Measurements from ENCODE around the gene OSBPL8.
A peak's percentile ranks its signal among the peaks of the same experiment; 100 is the strongest.
"Not testable (repeated sequence)": the region's sequence is repeated elsewhere in the genome, so short reads cannot be mapped to it uniquely, and the experiment has no call there.

Gene OSBPL8

GRCh38 chr12:76529226-76529918 is 30.2 kb downstream of the OSBPL8 start:
- DNase-seq (no peak), ATAC-seq (no peak)

- DNase-seq: no peak
- no peak for ATAC-seq
These were observed 36.2 kb downstream of the OSBPL8 start for GRCh38 chr12:76523408-76523807.

GRCh38 chr12:76520348-76520747 is 39.2 kb downstream of the OSBPL8 start:
- DNase-seq (no peak), ATAC-seq (no peak)

GRCh38 chr12:76519538-76519937 is 40.0 kb downstream of the OSBPL8 start:
- peak; percentile 13 for DNase-seq
- ATAC-seq: peak; percentile 84

- DNase-seq: no peak
- no peak for ATAC-seq
These were observed 40.9 kb downstream of the OSBPL8 start for GRCh38 chr12:76518699-76519098.

- DNase-seq: no peak
- ATAC-seq: no peak
These were observed 44.3 kb downstream of the OSBPL8 start for GRCh38 chr12:76515271-76515670.

GRCh38 chr12:76511116-76511716 is 48.4 kb downstream of the OSBPL8 start:
- peak; percentile 43 for ATAC-seq

GRCh38 chr12:76508128-76508980 is 51.2 kb downstream of the OSBPL8 start:
- no peak for ATAC-seq
- no peak for DNase-seq

More at GRCh38 chr12:76511116-76511716, 48.4 kb downstream of the OSBPL8 start:
- DNase-seq: not testable (repeated sequence)

GRCh38 chr12:76506149-76506548 is 53.4 kb downstream of the OSBPL8 start:
- no peak for ATAC-seq
- no peak for DNase-seq

GRCh38 chr12:76505050-76505449 is 54.5 kb downstream of the OSBPL8 start:
- no peak for ATAC-seq
- DNase-seq: no peak

- DNase-seq (no peak), ATAC-seq (no peak)
These were observed 55.0 kb downstream of the OSBPL8 start for GRCh38 chr12:76504606-76505005.

- no peak for ATAC-seq
- DNase-seq: no peak
These were observed 55.6 kb downstream of the OSBPL8 start for GRCh38 chr12:76503957-76504356.

- DNase-seq (no peak), ATAC-seq (no peak)
These were observed 58.2 kb downstream of the OSBPL8 start for GRCh38 chr12:76501390-76501789.

GRCh38 chr12:76499136-76499535 is 60.4 kb downstream of the OSBPL8 start:
- not testable (repeated sequence) for DNase-seq, ATAC-seq

- DNase-seq (no peak), ATAC-seq (no peak)
These were observed 64.0 kb downstream of the OSBPL8 start for GRCh38 chr12:76495556-76495955.

GRCh38 chr12:76491292-76491691 is 68.3 kb downstream of the OSBPL8 start:
- DNase-seq (no peak), ATAC-seq (no peak)

- DNase-seq: no peak
- ATAC-seq: no peak
These were observed 68.8 kb downstream of the OSBPL8 start for GRCh38 chr12:76490763-76491162.

GRCh38 chr12:76489737-76490136 is 69.8 kb downstream of the OSBPL8 start:
- DNase-seq (no peak), ATAC-seq (no peak)

- DNase-seq (no peak), ATAC-seq (no peak)
These were observed 73.6 kb downstream of the OSBPL8 start for GRCh38 chr12:76486011-76486410.

- DNase-seq (no peak), ATAC-seq (no peak)
These were observed 78.8 kb downstream of the OSBPL8 start for GRCh38 chr12:76480796-76481195.

- DNase-seq (no peak), ATAC-seq (no peak)
These were observed 81.5 kb downstream of the OSBPL8 start for GRCh38 chr12:76478045-76478444.

- not testable (repeated sequence) for ATAC-seq
- DNase-seq: peak; percentile 8
These were observed 86.7 kb downstream of the OSBPL8 start for GRCh38 chr12:76472862-76473261.

- ATAC-seq (no peak), DNase-seq (no peak)
These were observed 88.0 kb downstream of the OSBPL8 start for GRCh38 chr12:76471579-76471978.

Measured in stimulated activated naive CD8-positive, alpha-beta T cell treated with anti-CD3 and anti-CD28 coated beads, Interleukin-15, Interleukin-2, amounts not matched to agents 100 U/mL and 50 U/mL, for 24 hours (primary cell).